ENCODE data around the gene ADAMTS12. TPM values are rescaled to one million over a fixed set of nuclear protein-coding genes. Genes with fewer than 3 reads are reported as not detected.

ADAMTS12 gene
- total RNA-seq, 1 donor from 2014 or later: 3.2 TPM

DNA sequence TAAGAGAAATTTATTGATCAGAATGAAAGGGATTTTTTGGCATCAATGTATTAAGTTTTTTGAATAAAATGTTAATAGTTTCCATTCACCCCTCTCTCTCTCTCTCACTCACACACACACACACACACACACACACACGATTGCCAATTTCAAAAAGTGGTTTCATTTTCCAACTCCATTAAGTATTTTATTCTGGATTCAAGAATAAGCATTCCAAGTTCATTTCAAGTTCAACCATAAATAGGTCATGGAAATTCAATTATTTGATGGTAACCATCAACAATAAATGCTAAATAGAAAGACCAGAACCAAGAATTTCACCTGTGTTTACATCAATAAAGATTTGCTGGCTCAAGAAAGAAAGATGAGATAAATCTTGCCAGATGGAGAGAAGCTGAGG, 171.6 kb downstream of the ADAMTS12 start:
- DNase-seq (ENCODE audit: low read depth in 2 of 2): no peak

- DNase-seq (ENCODE audit: low read depth in 2 of 2): no peak
Observed at GRCh38 chr5:33719769-33720168, 172.0 kb downstream of the ADAMTS12 start.

DNA sequence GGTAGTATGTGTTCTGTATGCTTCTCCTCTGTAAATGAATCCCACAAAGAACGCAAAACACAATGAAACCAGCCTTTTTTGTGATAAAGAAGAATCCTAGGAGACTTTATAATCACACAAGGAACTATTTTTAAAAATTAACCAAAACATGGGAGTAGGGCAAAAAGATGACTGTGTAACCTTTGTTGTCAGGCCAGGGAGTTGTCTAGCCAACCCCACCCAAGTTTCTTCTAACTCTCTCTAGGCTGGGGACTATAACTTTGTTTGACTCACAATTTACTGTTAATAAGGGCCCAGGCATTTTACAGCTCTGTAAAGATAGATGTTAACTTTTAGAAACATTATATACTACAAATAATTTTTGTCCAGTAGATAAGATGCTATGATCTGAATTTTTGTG, 176.1 kb downstream of the ADAMTS12 start:
- no peak for DNase-seq (ENCODE audit: low read depth in 2 of 2)

GRCh38 chr5:33713136-33713765, 178.5 kb downstream of the ADAMTS12 start:
- no peak for DNase-seq (ENCODE audit: low read depth in 2 of 2)

GRCh38 chr5:33712664-33713063, 179.1 kb downstream of the ADAMTS12 start:
- DNase-seq (ENCODE audit: low read depth in 2 of 2): no peak

GRCh38 chr5:33711094-33711679, 180.6 kb downstream of the ADAMTS12 start:
- no peak for DNase-seq (ENCODE audit: low read depth in 2 of 2)

DNA sequence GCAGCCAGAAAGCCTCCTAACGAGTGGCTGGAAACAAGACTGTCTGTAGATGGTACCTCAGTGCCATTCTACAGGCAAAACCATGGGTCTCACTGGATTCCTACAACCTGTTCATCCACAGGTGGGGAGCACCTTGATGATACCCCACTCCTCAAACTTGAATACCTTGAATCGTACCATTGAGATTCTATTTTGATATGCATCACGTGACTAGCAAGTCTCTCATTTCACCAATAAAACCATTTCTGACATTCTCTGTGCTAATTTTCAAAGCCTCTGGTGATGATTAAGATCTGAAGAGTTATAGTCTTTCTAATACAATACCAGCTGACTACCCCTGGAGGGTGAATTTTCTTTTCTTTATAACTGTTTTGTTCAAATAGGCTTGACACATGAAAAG, 188.9 kb downstream of the ADAMTS12 start:
- no peak for DNase-seq (ENCODE audit: low read depth in 2 of 2)

- DNase-seq (ENCODE audit: low read depth in 2 of 2): no peak
Observed at GRCh38 chr5:33701951-33702350, 189.8 kb downstream of the ADAMTS12 start.

DNA sequence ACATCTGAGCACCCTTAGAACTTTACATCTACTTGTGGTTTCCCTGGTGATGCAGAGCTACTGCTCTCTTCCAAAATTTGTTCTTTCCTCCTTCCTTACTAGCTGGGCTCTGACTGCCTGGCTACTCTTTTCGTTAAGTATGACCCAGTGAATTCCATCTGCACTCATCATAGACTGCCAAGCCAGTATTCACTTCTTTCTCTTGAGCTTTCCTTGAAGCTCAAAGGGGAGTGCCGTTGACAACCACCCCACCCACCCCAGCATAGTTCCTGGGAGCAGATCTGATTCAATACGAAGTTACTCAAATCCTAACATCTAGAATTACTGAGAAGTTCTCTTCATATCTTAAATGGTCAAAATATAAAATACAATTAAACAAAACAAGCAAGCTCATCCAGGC, 190.5 kb downstream of the ADAMTS12 start:
- no peak for DNase-seq (ENCODE audit: low read depth in 2 of 2)

GRCh38 chr5:33696411-33696810, 195.4 kb downstream of the ADAMTS12 start:
- DNase-seq (ENCODE audit: low read depth in 2 of 2): no peak

DNA sequence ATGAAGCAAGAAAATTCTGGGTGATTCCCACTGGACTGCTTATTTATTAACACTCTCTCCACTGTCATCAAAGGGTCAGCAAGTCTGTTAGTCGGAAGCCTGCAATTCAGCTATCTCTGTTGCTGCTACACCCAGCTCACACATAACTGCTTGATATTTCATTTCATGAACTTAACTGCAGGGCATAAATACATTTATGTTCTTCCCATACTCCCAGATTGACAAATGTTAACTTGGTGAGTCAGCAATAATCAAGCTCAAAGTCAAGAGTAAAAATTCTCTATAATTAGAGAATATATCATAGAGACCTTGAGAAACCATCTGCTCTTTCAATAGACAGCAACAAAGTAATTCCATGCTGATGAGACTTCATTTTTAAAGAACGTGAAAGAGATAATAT, 198.8 kb downstream of the ADAMTS12 start:
- DNase-seq (ENCODE audit: low read depth in 2 of 2): no peak

DNA sequence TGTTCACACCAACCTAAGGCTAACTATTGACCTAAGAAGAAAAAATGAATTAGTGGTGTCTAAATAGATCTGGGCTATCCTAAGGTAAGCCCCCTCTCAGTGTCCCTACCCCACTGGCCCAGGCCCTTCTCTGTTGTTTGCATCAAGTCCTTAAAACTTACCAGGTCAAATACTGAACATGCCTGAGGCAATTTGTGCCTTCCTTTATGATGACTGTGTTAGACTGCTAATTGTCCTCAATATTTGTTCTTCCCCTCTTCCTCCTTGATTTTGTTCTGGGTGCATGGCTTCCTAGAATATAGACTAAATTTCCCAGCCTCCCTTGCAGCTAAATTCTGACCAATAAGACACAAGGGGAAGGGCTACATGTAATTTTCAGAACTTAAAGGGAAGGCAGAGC, 199.9 kb downstream of the ADAMTS12 start:
- DNase-seq (ENCODE audit: low read depth in 2 of 2): no peak

DNA sequence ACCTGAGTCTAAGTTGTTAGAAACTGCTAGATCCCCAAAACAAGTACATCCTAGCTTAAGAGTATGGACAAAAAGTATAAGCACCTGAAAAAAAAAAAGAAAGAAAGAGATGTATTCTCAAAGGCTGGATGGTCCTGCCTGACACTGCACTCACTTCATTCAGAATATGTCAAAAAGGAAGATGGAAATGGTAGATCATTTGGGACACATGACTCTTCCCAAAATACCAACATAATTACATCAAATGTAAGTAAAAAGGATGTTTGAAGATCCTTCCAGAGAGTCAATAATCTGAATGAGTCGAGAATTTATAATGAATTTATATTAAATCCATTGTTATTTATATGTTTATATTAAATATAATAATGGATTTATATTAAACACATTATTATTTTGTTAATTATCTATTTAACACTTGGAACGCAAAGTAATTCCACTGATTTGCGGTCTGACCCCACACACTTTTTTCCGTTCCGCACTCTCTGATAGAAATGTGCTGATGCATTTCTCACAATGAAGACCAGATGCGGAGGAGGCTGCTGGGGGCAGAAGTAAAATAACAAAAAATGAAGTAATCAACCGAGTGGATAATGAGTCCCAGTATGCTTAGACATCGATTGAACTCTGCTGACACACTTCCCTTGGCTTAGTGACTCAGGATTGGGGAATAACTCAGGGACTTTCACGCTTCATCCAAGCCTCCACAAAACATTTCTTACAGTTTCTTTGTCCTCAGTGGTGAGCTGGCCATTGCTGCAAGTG, 201.2 kb downstream of the ADAMTS12 start:
- DNase-seq (ENCODE audit: low read depth in 2 of 2): peak in 1 of 2 donors; percentile 29

GRCh38 chr5:33688526-33688925, 203.3 kb downstream of the ADAMTS12 start:
- DNase-seq (ENCODE audit: low read depth in 2 of 2): no peak

DNA sequence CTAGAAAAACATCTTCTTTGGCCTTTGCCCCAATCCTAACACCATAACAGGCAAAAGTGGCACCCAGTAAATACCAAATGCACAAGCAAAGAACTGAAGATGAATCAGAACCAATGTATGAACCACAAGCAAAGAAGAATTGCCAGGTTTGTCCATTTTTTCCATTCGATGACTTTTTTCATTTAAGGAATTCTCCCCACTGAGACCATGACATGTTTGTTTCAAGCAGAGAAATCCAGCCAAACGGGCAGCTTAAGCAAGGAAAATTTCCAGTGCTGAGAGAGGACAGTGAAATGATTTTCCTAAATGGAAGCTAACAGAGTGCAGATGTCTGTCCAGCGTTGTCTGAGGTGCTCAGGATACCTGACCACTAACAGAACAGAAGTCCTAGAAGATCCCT, 203.7 kb downstream of the ADAMTS12 start:
- no peak for DNase-seq (ENCODE audit: low read depth in 2 of 2)

GRCh38 chr5:33685873-33686755, 205.7 kb downstream of the ADAMTS12 start:
- DNase-seq (ENCODE audit: low read depth in 2 of 2): no peak

DNA sequence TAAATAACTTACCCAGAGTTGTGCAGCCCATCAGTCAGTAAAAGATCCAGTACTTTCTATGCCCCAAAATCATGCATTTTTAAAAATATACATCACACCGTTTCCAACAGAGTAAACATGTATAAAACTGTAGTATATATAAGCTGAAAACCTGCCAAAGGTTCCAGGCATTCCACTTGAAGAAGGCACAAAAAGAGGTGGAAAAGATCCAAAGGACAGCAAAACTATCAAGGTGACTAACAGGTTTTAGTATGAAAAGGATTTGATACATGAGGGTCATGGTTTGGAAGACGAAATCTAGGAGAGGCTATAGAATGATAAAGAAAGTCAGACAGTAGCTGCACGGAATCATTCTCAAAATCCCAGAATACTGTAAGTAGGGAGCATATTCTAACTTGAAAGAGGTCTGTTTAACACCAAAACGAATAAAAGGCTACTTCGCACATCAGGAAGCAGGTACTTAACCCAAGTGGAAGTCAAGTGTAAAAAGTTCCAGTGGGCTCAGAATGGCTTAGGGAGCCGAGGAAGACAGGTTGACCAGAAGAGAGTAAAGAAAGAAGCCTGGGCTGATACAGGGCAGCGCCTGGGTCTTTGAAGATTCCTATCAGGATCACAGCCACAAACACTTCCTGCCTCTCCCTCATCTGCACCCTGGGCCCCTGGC, 207.2 kb downstream of the ADAMTS12 start:
- no peak for DNase-seq (ENCODE audit: low read depth in 2 of 2)

DNA sequence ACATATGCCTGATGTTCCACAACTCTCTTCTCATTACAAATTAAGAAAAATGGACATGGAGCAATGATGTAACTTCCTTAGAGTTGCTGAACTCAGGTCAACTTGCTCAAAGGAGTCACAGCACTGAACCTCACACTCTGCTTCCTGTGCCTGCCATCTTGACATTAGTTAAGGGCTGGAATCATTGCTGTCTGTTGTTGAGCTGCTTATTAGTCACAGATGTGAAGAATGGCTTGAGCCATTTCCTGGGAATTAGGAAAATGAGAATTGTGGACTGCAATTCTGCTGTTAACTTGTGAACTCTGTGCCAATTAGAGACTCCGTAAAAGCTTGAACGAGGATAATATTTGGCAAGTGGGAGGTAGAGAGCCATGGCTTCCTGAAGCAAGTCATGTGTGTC, 212.0 kb downstream of the ADAMTS12 start:
- DNase-seq (ENCODE audit: low read depth in 2 of 2): peak in 1 of 2 donors; percentile 50

DNA sequence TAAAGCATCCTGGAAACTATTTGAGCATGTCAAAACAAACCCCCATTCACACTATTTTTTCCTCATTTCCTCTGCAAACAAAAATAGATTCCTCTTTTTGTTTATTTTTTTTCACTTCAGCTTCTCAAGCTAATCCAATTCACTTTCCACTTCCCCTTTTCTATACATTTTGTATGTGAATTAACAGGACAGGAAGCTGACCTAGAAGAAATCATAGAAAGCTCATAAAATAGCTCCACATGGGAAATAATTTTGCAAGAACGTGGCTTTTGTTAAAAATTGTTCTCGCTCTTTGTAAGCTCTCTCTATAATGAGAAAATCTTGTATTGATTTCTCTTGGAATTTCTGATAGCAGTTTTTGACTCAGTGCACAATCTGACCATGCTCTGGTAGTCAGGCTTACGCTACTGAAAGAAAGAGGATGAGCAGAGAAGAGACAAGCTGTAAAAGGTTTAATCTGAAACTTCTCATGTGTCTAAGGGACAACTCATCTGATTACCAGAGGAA, 215.8 kb downstream of the ADAMTS12 start:
- no peak for DNase-seq (ENCODE audit: low read depth in 2 of 2)

DNA sequence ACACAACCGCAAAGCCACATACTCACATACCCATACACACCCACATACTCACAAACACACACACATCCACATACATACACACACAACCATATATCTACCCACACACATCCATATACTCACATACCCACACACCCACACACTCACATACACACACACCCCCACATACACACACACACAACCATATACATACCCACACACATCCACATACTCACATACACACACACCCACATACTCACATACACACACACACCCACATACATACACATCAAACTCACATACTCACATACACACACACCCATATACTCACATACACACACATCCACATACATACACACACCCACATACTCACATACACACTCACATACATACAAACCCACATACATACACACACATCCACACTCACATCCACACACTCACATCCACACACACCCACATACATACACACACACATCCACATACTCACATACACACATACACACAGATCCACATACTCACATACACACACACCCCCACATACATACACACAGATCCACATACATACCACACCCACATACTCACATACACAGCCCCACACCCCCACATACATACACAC, 220.0 kb downstream of the ADAMTS12 start:
- no peak for DNase-seq (ENCODE audit: low read depth in 2 of 2)

Measured in lung microvascular endothelial cell (primary cell).